Activated naive CD8-positive, alpha-beta T cell treated with anti-CD3 and anti-CD28 coated beads for 36 hours (primary cell): ENCODE results near the gene SLC38A8. TPM values are rescaled to one million over a fixed set of nuclear protein-coding genes. Genes with fewer than 3 reads are reported as not detected.

ENCODE experiments used
- DNase-seq: peaks from one replicate; pipeline ENCODE4 v3.0.0; 2021
- H3K27ac Mint-ChIP-seq: one replicate; pipeline ENCODE4 v1.8.0; 2022; ENCODE audit warnings: mild to moderate bottlenecking, moderate library complexity, mixed read lengths
- H3K27me3 Mint-ChIP-seq: one replicate; pipeline ENCODE4 v1.8.0; 2022; ENCODE audit warnings: mild to moderate bottlenecking, mixed read lengths
- H3K36me3 Mint-ChIP-seq: one replicate; pipeline ENCODE4 v1.8.0; 2021; ENCODE audit warnings: mild to moderate bottlenecking, mixed read lengths
- H3K4me1 Mint-ChIP-seq: one replicate; pipeline ENCODE4 v1.8.0; 2021; ENCODE audit warnings: mixed read lengths
- H3K4me3 Mint-ChIP-seq: one replicate; pipeline ENCODE4 v1.8.0; 2022; ENCODE audit warnings: mild to moderate bottlenecking, moderate library complexity, mixed read lengths
- H3K9me3 Mint-ChIP-seq: one replicate; pipeline ENCODE4 v1.8.0; 2022; ENCODE audit warnings: mixed read lengths
- total RNA-seq, 2 experiments: library from RNA; stranded (reverse); gene quantifications; one replicate each; pipeline ENCODE4 v1.2.3, GENCODE V29; 2021

The SLC38A8 gene
- total RNA-seq, 2 experiments from 2014 or later, result not detected

- Mint-ChIP-seq H3K27me3 (peaks cover 55% of the 10 kb centered on the region), H3K36me3 (no peaks in the 10 kb centered on the region), H3K4me3 (no peak overlapping the region), H3K4me1 (no peaks in the 10 kb centered on the region), H3K9me3 (peaks cover 1% of the 10 kb centered on the region), H3K27ac (no peak overlapping the region)
- no peak for DNase-seq
Observed at GRCh38 chr16:83992624-83993023, 50.0 kb downstream of the SLC38A8 start.

- no peaks in the 10 kb centered on the region for H3K36me3 Mint-ChIP-seq
- no peaks in the 10 kb centered on the region for H3K4me1 Mint-ChIP-seq
- peaks cover 1% of the 10 kb centered on the region for H3K9me3 Mint-ChIP-seq
- no peak for DNase-seq
- H3K27me3 Mint-ChIP-seq, result peaks cover 46% of the 10 kb centered on the region
- H3K27ac Mint-ChIP-seq, result no peak overlapping the region
- no peak overlapping the region for H3K4me3 Mint-ChIP-seq
Observed at GRCh38 chr16:83990492-83990891, 52.1 kb downstream of the SLC38A8 start.

GRCh38 chr16:83989300-83989699, 53.3 kb downstream of the SLC38A8 start:
- peaks cover 1% of the 10 kb centered on the region for H3K9me3 Mint-ChIP-seq
- peaks cover 42% of the 10 kb centered on the region for H3K27me3 Mint-ChIP-seq
- no peaks in the 10 kb centered on the region for H3K36me3 Mint-ChIP-seq
- no peak overlapping the region for H3K4me3 Mint-ChIP-seq
- DNase-seq, result no peak
- no peaks in the 10 kb centered on the region for H3K4me1 Mint-ChIP-seq
- H3K27ac Mint-ChIP-seq, result no peak overlapping the region

- H3K4me1 Mint-ChIP-seq, result no peaks in the 10 kb centered on the region
- no peak for DNase-seq
- no peak overlapping the region for H3K27ac Mint-ChIP-seq
- H3K36me3 Mint-ChIP-seq, result no peaks in the 10 kb centered on the region
- peaks cover under 1% of the 10 kb centered on the region for H3K27me3 Mint-ChIP-seq
- H3K4me3 Mint-ChIP-seq, result no peak overlapping the region
- H3K9me3 Mint-ChIP-seq, result peaks cover 5% of the 10 kb centered on the region
Observed at GRCh38 chr16:83983491-83983890, 59.1 kb downstream of the SLC38A8 start.

GRCh38 chr16:83981799-83982198, 60.8 kb downstream of the SLC38A8 start:
- no peak overlapping the region for H3K4me3 Mint-ChIP-seq
- H3K27ac Mint-ChIP-seq, result no peak overlapping the region

GRCh38 chr16:83980794-83981193, 61.8 kb downstream of the SLC38A8 start:
- no peak for DNase-seq
- H3K27ac Mint-ChIP-seq, result no peak overlapping the region
- peaks cover 5% of the 10 kb centered on the region for H3K9me3 Mint-ChIP-seq
- H3K36me3 Mint-ChIP-seq, result no peaks in the 10 kb centered on the region
- no peaks in the 10 kb centered on the region for H3K4me1 Mint-ChIP-seq
- H3K4me3 Mint-ChIP-seq, result no peak overlapping the region
- H3K27me3 Mint-ChIP-seq, result no peaks in the 10 kb centered on the region

More at GRCh38 chr16:83981799-83982198, 60.8 kb downstream of the SLC38A8 start:
- H3K9me3 Mint-ChIP-seq, result peaks cover 5% of the 10 kb centered on the region
- H3K4me1 Mint-ChIP-seq, result no peaks in the 10 kb centered on the region
- H3K27me3 Mint-ChIP-seq, result no peaks in the 10 kb centered on the region
- no peak for DNase-seq
- H3K36me3 Mint-ChIP-seq, result no peaks in the 10 kb centered on the region

- no peak for DNase-seq
- Mint-ChIP-seq H3K36me3 (no peaks in the 10 kb centered on the region), H3K9me3 (peaks cover 5% of the 10 kb centered on the region), H3K27me3 (peaks cover 4% of the 10 kb centered on the region), H3K4me1 (no peaks in the 10 kb centered on the region), H3K4me3 (no peak overlapping the region), H3K27ac (no peak overlapping the region)
Observed at GRCh38 chr16:83979441-83979840, 63.2 kb downstream of the SLC38A8 start.

GRCh38 chr16:83978401-83978904, 64.1 kb downstream of the SLC38A8 start:
- Mint-ChIP-seq H3K9me3 (peaks cover 5% of the 10 kb centered on the region), H3K4me3 (no peak overlapping the region), H3K27ac (no peak overlapping the region), H3K36me3 (no peaks in the 10 kb centered on the region), H3K4me1 (no peaks in the 10 kb centered on the region), H3K27me3 (peaks cover 4% of the 10 kb centered on the region)
- DNase-seq, result no peak

- DNase-seq, result no peak
- H3K27me3 Mint-ChIP-seq, result peaks cover 4% of the 10 kb centered on the region
- H3K4me1 Mint-ChIP-seq, result no peaks in the 10 kb centered on the region
- no peak overlapping the region for H3K27ac Mint-ChIP-seq
- no peaks in the 10 kb centered on the region for H3K36me3 Mint-ChIP-seq
- H3K9me3 Mint-ChIP-seq, result peaks cover 5% of the 10 kb centered on the region
- H3K4me3 Mint-ChIP-seq, result no peak overlapping the region
Observed at GRCh38 chr16:83977056-83977815, 65.4 kb downstream of the SLC38A8 start.

GRCh38 chr16:83975590-83976260, 66.9 kb downstream of the SLC38A8 start:
- no peaks in the 10 kb centered on the region for H3K4me1 Mint-ChIP-seq
- H3K27ac Mint-ChIP-seq, result no peak overlapping the region
- peaks cover 12% of the 10 kb centered on the region for H3K27me3 Mint-ChIP-seq

GRCh38 chr16:83974475-83974874, 68.1 kb downstream of the SLC38A8 start:
- Mint-ChIP-seq H3K4me1 (no peaks in the 10 kb centered on the region), H3K4me3 (no peak overlapping the region), H3K9me3 (peaks cover 5% of the 10 kb centered on the region), H3K27me3 (peaks cover 24% of the 10 kb centered on the region), H3K27ac (no peak overlapping the region), H3K36me3 (no peaks in the 10 kb centered on the region)
- no peak for DNase-seq

More at GRCh38 chr16:83975590-83976260, 66.9 kb downstream of the SLC38A8 start:
- Mint-ChIP-seq H3K9me3 (peaks cover 5% of the 10 kb centered on the region), H3K4me3 (no peak overlapping the region), H3K36me3 (no peaks in the 10 kb centered on the region)
- DNase-seq, result no peak

GRCh38 chr16:83973581-83974385, 68.8 kb downstream of the SLC38A8 start:
- H3K36me3 Mint-ChIP-seq, result no peaks in the 10 kb centered on the region
- DNase-seq, result no peak
- no peak overlapping the region for H3K27ac Mint-ChIP-seq

GRCh38 chr16:83973077-83973476, 69.5 kb downstream of the SLC38A8 start:
- no peak for DNase-seq
- no peaks in the 10 kb centered on the region for H3K36me3 Mint-ChIP-seq
- no peaks in the 10 kb centered on the region for H3K4me1 Mint-ChIP-seq
- no peak overlapping the region for H3K4me3 Mint-ChIP-seq
- peaks cover 30% of the 10 kb centered on the region for H3K27me3 Mint-ChIP-seq
- no peak overlapping the region for H3K27ac Mint-ChIP-seq
- H3K9me3 Mint-ChIP-seq, result no peaks in the 10 kb centered on the region

More at GRCh38 chr16:83973581-83974385, 68.8 kb downstream of the SLC38A8 start:
- Mint-ChIP-seq H3K9me3 (peaks cover 2% of the 10 kb centered on the region), H3K4me3 (no peak overlapping the region), H3K4me1 (no peaks in the 10 kb centered on the region), H3K27me3 (peaks cover 30% of the 10 kb centered on the region)

- H3K36me3 Mint-ChIP-seq, result no peaks in the 10 kb centered on the region
- no peaks in the 10 kb centered on the region for H3K4me1 Mint-ChIP-seq
- no peak for DNase-seq
- no peak overlapping the region for H3K27ac Mint-ChIP-seq
- no peak overlapping the region for H3K4me3 Mint-ChIP-seq
- no peaks in the 10 kb centered on the region for H3K9me3 Mint-ChIP-seq
- H3K27me3 Mint-ChIP-seq, result peaks cover 36% of the 10 kb centered on the region
Observed at GRCh38 chr16:83972256-83973008, 70.2 kb downstream of the SLC38A8 start.
